Dendritic cell treated with granulocyte-macrophage colony-stimulating factor and Interleukin-4, amounts not matched to agents 40 ng/mL and 50 ng/mL, for 4 days (primary cell): Measurements from ENCODE around the gene ACTL7B.
"Not testable (repeated sequence)": the region's sequence is repeated elsewhere in the genome, so short reads cannot be mapped to it uniquely, and the experiment has no call there.

Experiments
- H3K27ac Mint-ChIP-seq: one replicate; pipeline ENCODE4 v1.8.0; 2022; ENCODE audit warnings: mild to moderate bottlenecking, mixed read lengths
- H3K27me3 Mint-ChIP-seq: one replicate; pipeline ENCODE4 v1.8.0; 2022; ENCODE audit warnings: mild to moderate bottlenecking, mixed read lengths
- H3K36me3 Mint-ChIP-seq: one replicate; pipeline ENCODE4 v1.8.0; 2022; ENCODE audit warnings: low read depth, mixed read lengths
- H3K4me1 Mint-ChIP-seq: one replicate; pipeline ENCODE4 v1.8.0; 2022; ENCODE audit warnings: low read depth, mixed read lengths
- H3K4me3 Mint-ChIP-seq: one replicate; pipeline ENCODE4 v1.8.0; 2022; ENCODE audit warnings: mild to moderate bottlenecking, moderate library complexity, mixed read lengths
- H3K9me3 Mint-ChIP-seq: one replicate; pipeline ENCODE4 v1.8.0; 2022; ENCODE audit warnings: mixed read lengths
- intact Hi-C: fragments of 100-400 bp; cut with micrococcal nuclease; formaldehyde crosslinking; loops from one replicate; pipeline ENCODE4 v1.15.0; 2022

The ACTL7B gene

DNA sequence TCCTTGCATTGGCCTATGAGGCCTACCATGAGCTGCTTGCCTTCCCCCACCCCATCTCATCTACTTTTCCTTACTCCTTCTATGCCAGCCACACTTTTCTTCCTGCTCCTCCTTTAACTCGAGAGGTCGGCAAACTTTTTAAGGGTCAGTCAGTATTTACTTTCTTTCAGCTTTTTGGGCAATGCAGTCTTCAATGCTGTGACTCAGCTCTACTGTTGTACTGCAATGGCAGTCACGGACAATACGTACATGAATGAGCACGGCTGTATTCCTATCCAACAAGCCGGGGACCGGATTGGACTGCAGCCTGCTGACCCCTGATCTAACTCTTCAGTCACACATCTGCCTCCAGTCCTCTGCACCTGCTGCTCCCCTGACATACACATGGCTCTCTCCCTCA lies 5.7 kb upstream of the ACTL7B start:
- Mint-ChIP-seq H3K27ac (no peak overlapping the region), H3K4me1 (peaks cover 15% of the 10 kb centered on the region), H3K4me3 (no peak overlapping the region), H3K27me3 (no peaks in the 10 kb centered on the region), H3K36me3 (no peaks in the 10 kb centered on the region), H3K9me3 (no peaks in the 10 kb centered on the region)
- intact Hi-C loops = no loop called here

GRCh38 chr9:108860764-108861163 lies 5.0 kb upstream of the ACTL7B start:
- intact Hi-C loops = no loop called here

DNA sequence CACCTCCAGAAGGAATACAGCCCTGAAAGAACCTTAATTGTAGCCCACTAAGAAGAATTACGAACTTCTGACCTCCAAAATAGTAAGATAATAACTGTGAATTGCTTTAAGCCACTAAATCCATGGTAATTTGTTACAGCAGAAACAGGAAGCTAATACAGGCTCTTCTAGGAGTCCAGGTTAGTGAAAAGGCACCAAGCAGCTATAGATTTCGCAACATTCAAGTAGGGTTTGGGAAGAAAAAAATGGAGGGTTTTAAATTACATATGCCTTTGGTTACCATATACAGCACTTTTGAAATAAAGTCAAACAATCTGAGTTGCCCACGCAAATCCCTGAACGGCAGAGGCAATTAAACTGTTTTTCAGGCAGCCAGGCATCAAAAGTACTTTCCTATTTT lies 4.6 kb upstream of the ACTL7B start:
- H3K36me3 Mint-ChIP-seq = no peaks in the 10 kb centered on the region
- H3K4me3 Mint-ChIP-seq = no peak overlapping the region
- peaks cover 15% of the 10 kb centered on the region for H3K4me1 Mint-ChIP-seq
- intact Hi-C loops = no loop called here
- H3K27me3 Mint-ChIP-seq = no peaks in the 10 kb centered on the region
- no peak overlapping the region for H3K27ac Mint-ChIP-seq
- no peaks in the 10 kb centered on the region for H3K9me3 Mint-ChIP-seq

More at GRCh38 chr9:108860764-108861163, 5.0 kb upstream of the ACTL7B start:
- Mint-ChIP-seq H3K9me3 (no peaks in the 10 kb centered on the region), H3K4me1 (peaks cover 15% of the 10 kb centered on the region), H3K4me3 (no peak overlapping the region), H3K27ac (no peak overlapping the region), H3K36me3 (no peaks in the 10 kb centered on the region), H3K27me3 (no peaks in the 10 kb centered on the region)

GRCh38 chr9:108859459-108860114 lies 3.8 kb upstream of the ACTL7B start:
- intact Hi-C loops = no loop called here
- Mint-ChIP-seq H3K9me3 (no peaks in the 10 kb centered on the region), H3K4me3 (no peak overlapping the region), H3K36me3 (no peaks in the 10 kb centered on the region), H3K27me3 (no peaks in the 10 kb centered on the region), H3K27ac (no peak overlapping the region), H3K4me1 (peaks cover 15% of the 10 kb centered on the region)

GRCh38 chr9:108857572-108857971 lies 1.8 kb upstream of the ACTL7B start:
- no peak overlapping the region for H3K4me3 Mint-ChIP-seq

DNA sequence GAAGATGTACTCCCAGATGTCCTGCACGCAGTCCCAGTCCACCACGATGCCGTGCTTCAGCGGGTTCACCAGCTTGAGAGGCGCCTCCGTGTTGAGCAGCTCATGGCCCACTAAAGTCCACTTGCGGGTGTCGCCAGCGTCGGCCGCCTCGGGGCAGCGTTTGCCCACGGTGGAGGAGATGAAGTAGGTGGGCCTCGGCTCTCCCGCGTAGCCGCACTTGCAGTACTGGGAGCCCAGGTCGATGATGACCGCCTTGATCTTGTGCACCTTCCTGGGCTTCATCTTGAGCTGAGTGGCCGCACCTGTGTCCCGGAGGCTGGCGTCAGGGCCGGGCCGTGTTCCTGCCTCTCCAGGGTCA lies 278 bp downstream of the ACTL7B start:
- no peaks in the 10 kb centered on the region for H3K36me3 Mint-ChIP-seq
- intact Hi-C loops = no loop called here
- no peak overlapping the region for H3K4me3 Mint-ChIP-seq
- peaks cover 10% of the 10 kb centered on the region for H3K4me1 Mint-ChIP-seq
- H3K27ac Mint-ChIP-seq = no peak overlapping the region
- H3K27me3 Mint-ChIP-seq = no peaks in the 10 kb centered on the region
- no peaks in the 10 kb centered on the region for H3K9me3 Mint-ChIP-seq

More at GRCh38 chr9:108857572-108857971, 1.8 kb upstream of the ACTL7B start:
- Mint-ChIP-seq H3K9me3 (no peaks in the 10 kb centered on the region), H3K27ac (no peak overlapping the region), H3K27me3 (no peaks in the 10 kb centered on the region), H3K4me1 (peaks cover 15% of the 10 kb centered on the region), H3K36me3 (no peaks in the 10 kb centered on the region)
- intact Hi-C loops = no loop called here

DNA sequence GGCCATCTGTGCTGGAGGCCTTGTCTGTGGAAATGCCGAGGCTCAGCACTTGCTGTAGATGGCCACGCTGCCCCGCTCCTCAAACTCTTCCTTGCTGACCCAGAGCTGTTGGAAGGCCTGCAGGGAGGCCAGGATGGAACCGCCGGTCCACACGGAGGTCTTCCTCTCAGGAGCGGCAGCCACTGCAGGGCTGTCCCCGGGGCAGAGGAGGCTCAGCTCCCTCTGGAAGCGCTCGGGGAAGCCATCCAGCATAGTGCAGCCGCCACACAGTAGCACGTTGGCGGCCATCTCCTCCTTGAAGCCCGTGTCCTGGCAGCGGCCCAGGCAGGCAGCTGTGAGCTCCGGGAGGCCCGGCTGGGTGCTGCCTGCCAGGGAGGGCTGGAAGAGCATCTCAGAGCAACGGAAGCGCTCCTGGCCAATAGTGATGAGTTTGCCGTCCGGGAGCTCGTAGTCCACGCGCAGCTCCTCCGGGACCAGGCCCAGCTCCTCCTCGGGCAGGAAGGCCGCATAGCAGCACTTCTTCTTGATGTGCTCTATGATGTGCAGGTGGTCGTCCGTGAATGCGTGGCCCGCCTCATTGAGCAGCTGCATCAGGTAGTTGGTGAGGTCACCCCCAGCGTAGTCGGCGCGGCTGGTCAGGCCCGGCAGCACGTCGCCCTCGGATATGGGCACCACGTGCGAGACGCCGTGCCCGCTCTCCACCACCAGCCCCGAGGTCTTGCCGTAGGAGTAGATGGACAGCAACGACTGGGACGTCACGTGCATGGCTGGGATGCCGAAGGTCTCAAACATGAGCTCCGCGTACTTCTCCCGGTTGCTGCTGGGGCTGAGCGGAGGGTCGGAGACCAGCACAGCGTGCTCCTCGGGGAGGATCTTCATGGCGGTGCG lies 901 bp downstream of the ACTL7B start:
- no peaks in the 10 kb centered on the region for H3K36me3 Mint-ChIP-seq
- intact Hi-C loops = no loop called here
- H3K4me1 Mint-ChIP-seq = peaks cover 10% of the 10 kb centered on the region
- H3K9me3 Mint-ChIP-seq = no peaks in the 10 kb centered on the region
- H3K27ac Mint-ChIP-seq = no peak overlapping the region
- H3K4me3 Mint-ChIP-seq = no peak overlapping the region
- no peaks in the 10 kb centered on the region for H3K27me3 Mint-ChIP-seq

DNA sequence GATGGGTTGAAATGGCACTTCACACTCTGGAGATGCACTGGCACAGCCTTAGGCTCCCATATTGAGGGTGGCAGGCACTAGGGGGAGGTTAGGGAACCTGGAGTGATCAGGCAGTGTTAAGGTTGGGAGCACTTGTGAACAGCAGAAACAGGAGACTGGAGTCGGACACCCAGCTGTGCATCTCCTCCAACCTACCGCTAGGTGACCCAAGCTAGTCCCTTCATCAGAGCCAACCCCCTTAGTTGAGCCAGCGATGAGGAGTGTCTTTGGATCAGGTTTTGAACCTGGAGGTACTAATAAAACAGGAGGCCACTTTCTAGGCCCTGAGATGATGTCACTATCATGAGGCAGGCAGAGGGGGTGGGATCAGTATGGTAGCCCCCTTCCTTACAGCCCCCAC lies 1.7 kb downstream of the ACTL7B start:
- Mint-ChIP-seq H3K4me3 (no peak overlapping the region), H3K27me3 (no peaks in the 10 kb centered on the region), H3K9me3 (no peaks in the 10 kb centered on the region), H3K27ac (no peak overlapping the region), H3K36me3 (no peaks in the 10 kb centered on the region), H3K4me1 (peaks cover 17% of the 10 kb centered on the region)
- intact Hi-C loops = no loop called here

DNA sequence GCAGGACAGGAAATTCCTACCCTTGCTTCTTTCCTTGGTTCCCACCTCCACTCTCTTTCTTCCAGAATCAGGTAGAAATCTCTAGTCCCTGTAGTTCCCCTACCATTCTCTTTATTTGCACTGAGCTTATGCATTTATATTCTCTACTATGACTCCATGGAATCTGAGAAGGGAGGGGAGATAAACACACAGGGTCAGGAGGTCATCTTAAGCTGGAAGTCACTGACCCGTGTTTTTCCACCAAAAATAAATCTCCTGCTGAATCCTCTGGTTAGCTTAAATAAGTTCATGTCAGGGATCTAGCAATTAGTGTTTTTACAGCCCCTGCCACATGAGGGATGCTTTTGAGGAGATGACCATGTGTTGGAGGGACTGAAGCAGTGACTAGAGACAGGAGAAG lies 3.7 kb downstream of the ACTL7B start:
- intact Hi-C loops = no loop called here
- Mint-ChIP-seq H3K4me1 (peaks cover 16% of the 10 kb centered on the region), H3K9me3 (no peaks in the 10 kb centered on the region), H3K36me3 (no peaks in the 10 kb centered on the region), H3K27me3 (no peaks in the 10 kb centered on the region), H3K4me3 (no peak overlapping the region), H3K27ac (no peak overlapping the region)

DNA sequence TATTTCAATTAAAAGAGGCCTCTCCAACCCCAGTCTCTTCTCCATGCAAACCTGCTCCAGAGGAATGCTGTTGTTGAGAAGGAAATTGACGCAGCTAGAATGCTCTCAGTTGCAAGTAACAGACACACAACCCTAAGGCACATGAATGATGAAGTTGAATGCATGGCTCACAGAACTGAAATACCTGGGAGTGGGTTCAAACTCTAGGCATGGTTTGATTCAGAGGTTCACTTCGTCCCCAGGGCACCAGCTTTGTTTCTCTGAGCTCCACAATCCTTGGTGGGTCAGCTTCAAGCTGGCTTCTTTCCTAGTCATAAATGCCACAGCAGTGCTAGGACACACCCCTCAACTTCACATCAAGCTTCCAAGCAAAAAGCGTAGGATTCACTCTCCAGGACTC lies 4.6 kb downstream of the ACTL7B start:
- no peaks in the 10 kb centered on the region for H3K9me3 Mint-ChIP-seq
- H3K4me1 Mint-ChIP-seq = peaks cover 20% of the 10 kb centered on the region
- no peak overlapping the region for H3K27ac Mint-ChIP-seq
- H3K27me3 Mint-ChIP-seq = no peaks in the 10 kb centered on the region
- no peak overlapping the region for H3K4me3 Mint-ChIP-seq
- no peaks in the 10 kb centered on the region for H3K36me3 Mint-ChIP-seq
- intact Hi-C loops = no loop called here

DNA sequence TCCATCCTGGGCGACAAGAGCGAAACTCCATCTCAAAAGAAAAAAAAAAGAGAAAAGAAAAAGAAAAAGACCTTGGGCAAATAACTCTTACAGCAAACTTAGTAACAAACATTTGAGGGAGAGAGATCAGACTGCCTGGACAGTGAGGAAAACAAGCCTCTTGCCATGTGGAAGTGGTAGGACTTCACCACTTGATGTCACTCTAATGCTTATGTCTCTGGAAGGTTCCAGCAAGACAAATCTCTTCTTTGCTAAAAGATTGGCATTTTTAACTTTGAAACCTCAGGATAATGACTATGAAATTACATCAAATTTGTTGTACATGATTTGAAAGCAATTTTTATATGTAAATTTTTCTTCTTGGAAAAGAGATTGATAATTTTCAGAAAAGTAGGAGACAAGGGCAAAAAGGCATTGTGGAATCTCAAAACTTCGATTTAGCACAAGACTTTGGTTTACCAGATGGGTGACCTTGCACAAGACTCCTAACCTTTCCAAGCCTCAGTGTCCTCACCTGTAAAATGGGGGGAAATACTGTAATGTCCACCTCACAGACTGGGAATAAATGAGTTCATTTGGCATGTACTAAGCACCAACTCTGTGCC lies 5.4 kb downstream of the ACTL7B start:
- no peak overlapping the region for H3K27ac Mint-ChIP-seq
- H3K4me3 Mint-ChIP-seq = no peak overlapping the region
- no peaks in the 10 kb centered on the region for H3K36me3 Mint-ChIP-seq
- H3K27me3 Mint-ChIP-seq = no peaks in the 10 kb centered on the region
- intact Hi-C loops = no loop called here
- H3K9me3 Mint-ChIP-seq = no peaks in the 10 kb centered on the region
- peaks cover 23% of the 10 kb centered on the region for H3K4me1 Mint-ChIP-seq

- intact Hi-C loops, H3K27ac Mint-ChIP-seq, H3K27me3 Mint-ChIP-seq, H3K36me3 Mint-ChIP-seq, H3K4me3 Mint-ChIP-seq, H3K9me3 Mint-ChIP-seq: not testable (repeated sequence)
- peaks cover 23% of the 10 kb centered on the region for H3K4me1 Mint-ChIP-seq
Measured at GRCh38 chr9:108848296-108848695, 7.5 kb downstream of the ACTL7B start.

- Mint-ChIP-seq H3K4me1 (peaks cover 35% of the 10 kb centered on the region), H3K4me3 (no peak overlapping the region), H3K27ac (no peak overlapping the region), H3K27me3 (no peaks in the 10 kb centered on the region), H3K9me3 (no peaks in the 10 kb centered on the region), H3K36me3 (no peaks in the 10 kb centered on the region)
- intact Hi-C loops = no loop called here
Measured at GRCh38 chr9:108845947-108846346, 9.8 kb downstream of the ACTL7B start.

DNA sequence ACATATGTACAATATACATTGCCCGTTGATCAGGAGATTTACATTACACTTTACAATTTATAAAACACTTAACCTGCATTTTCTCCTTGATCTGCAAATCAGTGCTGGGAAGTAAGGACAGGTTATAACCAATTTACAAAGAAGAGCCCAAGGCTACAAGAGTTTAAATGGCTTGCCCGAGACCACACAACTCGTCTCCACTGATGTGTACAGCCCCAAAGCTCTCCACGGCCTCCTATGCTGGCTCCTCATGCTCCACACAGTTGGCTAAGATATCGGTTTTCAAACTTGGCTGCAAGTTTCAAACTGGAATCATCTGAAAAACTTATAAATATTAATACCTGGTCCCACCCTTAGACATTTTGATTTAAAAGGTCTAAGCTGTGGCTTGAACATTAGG lies 10.3 kb downstream of the ACTL7B start:
- intact Hi-C loops = no loop called here

More for the DNA sequence above, 10.3 kb downstream of the ACTL7B start:
- Mint-ChIP-seq H3K27ac (no peak overlapping the region), H3K4me1 (peaks cover 35% of the 10 kb centered on the region), H3K36me3 (no peaks in the 10 kb centered on the region), H3K4me3 (no peak overlapping the region), H3K9me3 (no peaks in the 10 kb centered on the region), H3K27me3 (no peaks in the 10 kb centered on the region)
